ENCODE results near the gene VAMP8.

DNA sequence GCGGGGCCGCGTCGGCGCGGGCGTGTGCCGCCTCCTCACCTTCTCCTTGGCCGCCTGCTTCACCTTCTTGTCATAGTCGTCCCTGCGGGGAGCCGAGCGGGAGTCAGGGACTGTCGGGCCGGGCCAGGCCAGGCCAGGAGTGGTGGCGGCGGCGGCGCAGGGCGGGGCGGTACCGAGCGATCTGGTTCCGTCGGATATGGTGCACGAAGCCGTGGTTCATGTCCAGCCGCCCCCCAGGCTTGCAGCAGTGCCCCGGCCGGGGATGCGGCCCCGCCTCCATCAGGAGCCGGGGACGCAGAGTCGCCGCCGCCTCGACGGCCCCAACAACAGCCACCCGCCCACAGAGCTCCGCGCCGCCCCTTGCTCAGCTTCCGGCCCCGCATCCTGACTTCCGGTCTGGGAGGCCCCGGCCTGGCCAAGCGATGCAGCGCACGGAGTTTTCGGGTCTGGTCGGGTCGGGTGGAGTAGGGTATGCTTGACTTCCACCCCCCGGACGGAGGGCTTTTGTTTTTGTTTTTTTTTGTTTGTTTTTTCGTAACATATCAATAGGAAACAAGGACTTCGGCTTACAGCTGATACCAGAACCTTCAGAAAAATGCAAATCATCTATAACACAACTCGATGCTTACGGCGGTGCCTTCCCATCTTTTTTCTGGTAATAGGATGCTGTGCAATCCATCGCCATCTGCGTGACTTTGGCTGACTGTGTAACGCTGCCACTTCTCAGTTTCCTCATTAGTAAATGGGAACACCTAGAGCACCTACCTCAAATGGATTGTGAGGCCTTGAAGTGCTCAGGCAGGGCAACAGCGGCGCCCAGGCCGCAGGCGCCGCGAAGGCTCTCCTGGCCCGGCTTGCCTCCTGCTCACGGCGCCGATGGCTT lies 34.6 kb downstream of the VAMP8 start, which contains the start of gene C2orf68:
- no peak for TF ChIP-seq GATA3 (IDR thresholded peaks at IDR 0.05; ENCODE audit: low read depth, low read length)
- TF ChIP-seq GATA2 (IDR thresholded peaks at IDR 0.05; ENCODE audit: low read depth, low read length), result no peak
